HCT116 (cell line): ENCODE results near the gene KCNB1. TPM values are rescaled to one million over a fixed set of nuclear protein-coding genes. Genes with fewer than 3 reads are reported as not detected.

Experiments used
- ATAC-seq: fragments of 200-7000 bp; cut with Tn5 transposase; 2 replicates; pipeline ENCODE4 v1.9.1; 2020; ENCODE audit warnings: mild to moderate bottlenecking, moderate library complexity
- BruUV-seq: library from RNA; stranded (reverse); fragments of 400-500 nt; replicated peaks from 2 replicates; lab custom pipeline; 2021; lab: Mats Ljungman, UMichigan
- CTCF ChIA-PET: fragments of 300-600 bp; sonication (Branson Sonifier 250); formaldehyde crosslinking; loops from one replicate; lab custom pipeline; 2021; ENCODE audit warnings: antibody characterized with exemption; lab: Charles Lee
- POLR2A ChIA-PET: fragments of 300-600, 350-600 bp; sonication (Branson Sonifier 250); formaldehyde crosslinking; loops from one replicate; lab custom pipeline; 2021; ENCODE audit warnings: antibody characterized with exemption; lab: Charles Lee
- RAD21 ChIA-PET, 2 experiments: fragments of 300-600 bp; sonication (Branson Sonifier 250); formaldehyde crosslinking; loops; one replicate each; lab custom pipeline; 2023; ENCODE audit warnings: low total read pairs in 2 of 2; ENCODE audit not compliant: uncharacterized antibody in 2 of 2, unreplicated experiment in 2 of 2, low non-redundant PET in 1 of 2; lab: Charles Lee
- DNase-seq: peaks from one replicate; pipeline ENCODE4 v3.0.0-alpha.2; 2010; ENCODE audit warnings: low read depth, low spot score
- H2AFZ ChIP-seq: fragments of 200-600 bp; shearing (Covaris generic), sonication (generic); 2 replicates; pipeline ENCODE4 v1.6.1; 2017; ENCODE audit warnings: low read depth, mixed run types, mixed read lengths, antibody characterized with exemption, low read length; ENCODE audit not compliant: poor library complexity, severe bottlenecking
- H3K27ac ChIP-seq: 2 replicates; pipeline ENCODE4 v1.5.1; 2012; ENCODE audit warnings: low read depth, low read length
- H3K27me3 ChIP-seq: fragments of 200-600 bp; sonication (generic); 2 replicates; pipeline ENCODE4 v1.6.1; 2016; ENCODE audit warnings: mixed run types, low read length, mixed read lengths; ENCODE audit not compliant: insufficient read depth
- H3K36me3 ChIP-seq, 2 experiments: fragments of 200-500 bp in 1 of 2; fragments of 200-600 bp in 1 of 2; sonication (Bioruptor generic) in 1 of 2; sonication (generic) in 1 of 2; 2 replicates each; pipeline versions ENCODE4 v1.5.1 to v1.6.1; 2014 to 2016; ENCODE audit warnings: low read length in 2 of 2, inconsistent platforms in 1 of 2, mixed read lengths in 1 of 2, mixed run types in 1 of 2; ENCODE audit not compliant: insufficient read depth in 2 of 2, control insufficient read depth in 1 of 2
- H3K4me1 ChIP-seq, 2 experiments: fragments of 200-600 bp in 1 of 2; sonication (generic) in 1 of 2; 2 replicates each; pipeline versions ENCODE4 v1.5.1 to v1.6.1; 2012 to 2017; ENCODE audit warnings: low read length in 2 of 2, inconsistent platforms in 1 of 2, mild to moderate bottlenecking in 1 of 2, mixed read lengths in 1 of 2, mixed run types in 1 of 2, moderate library complexity in 1 of 2; ENCODE audit not compliant: insufficient read depth in 2 of 2, control insufficient read depth in 1 of 2
- H3K4me2 ChIP-seq: fragments of 200-600 bp; sonication (generic); 2 replicates; pipeline ENCODE4 v1.6.1; 2017; ENCODE audit warnings: mixed run types, low read length, mixed read lengths
- H3K4me3 ChIP-seq, 2 experiments: fragments of 200-600 bp in 1 of 2; sonication (generic) in 1 of 2; replicated peaks in 1 of 2; 2 replicates each; pipeline ENCODE4 v1.5.1; 2011 to 2016; ENCODE audit warnings: low read length in 2 of 2, control low read depth in 1 of 2, low read depth in 1 of 2, mild to moderate bottlenecking in 1 of 2, mixed read lengths in 1 of 2, mixed run types in 1 of 2
- H3K79me2 ChIP-seq: fragments of 200-600 bp; sonication (generic); 2 replicates; pipeline ENCODE4 v1.6.1; 2017; ENCODE audit warnings: mild to moderate bottlenecking, mixed run types, low read length, moderate library complexity, mixed read lengths; ENCODE audit not compliant: insufficient read depth
- H3K9ac ChIP-seq: fragments of 200-600 bp; sonication (generic); 2 replicates; pipeline ENCODE4 v1.6.1; 2016; ENCODE audit warnings: low read length, mixed read lengths
- H3K9me2 ChIP-seq: fragments of 200-600 bp; sonication (generic), shearing (Covaris generic); 2 replicates; pipeline ENCODE4 v1.6.1; 2017; ENCODE audit warnings: mixed run types, mild to moderate bottlenecking, moderate library complexity; ENCODE audit not compliant: insufficient read depth
- H3K9me3 ChIP-seq, 2 experiments: fragments of 200-500 bp in 1 of 2; fragments of 200-600 bp in 1 of 2; sonication (Bioruptor generic) in 1 of 2; sonication (generic) in 1 of 2; 2 replicates each; pipeline ENCODE4 v1.6.1; 2014 to 2017; ENCODE audit warnings: low read length in 2 of 2, mixed read lengths in 2 of 2, inconsistent platforms in 1 of 2, low read depth in 1 of 2, mild to moderate bottlenecking in 1 of 2, mixed run types in 1 of 2, moderate library complexity in 1 of 2; ENCODE audit not compliant: control insufficient read depth in 1 of 2, insufficient read depth in 1 of 2
- H4K20me1 ChIP-seq: fragments of 200-600 bp; sonication (generic), shearing (Covaris generic); 2 replicates; pipeline ENCODE4 v1.6.1; 2017; ENCODE audit warnings: mixed run types, mild to moderate bottlenecking, moderate library complexity; ENCODE audit not compliant: insufficient read depth
- EZH2phosphoT487 ChIP-seq: fragments of 200-600 bp; IDR thresholded peaks from 2 replicates; pipeline ENCODE4 v1.6.1; 2018; ENCODE audit warnings: antibody characterized with exemption, borderline replicate concordance
- FOSL1 ChIP-seq: IDR thresholded peaks from 2 replicates; pipeline ENCODE4 v1.6.1; 2012; ENCODE audit warnings: low read depth
- MAX ChIP-seq: IDR thresholded peaks from 2 replicates; pipeline ENCODE4 v1.6.1; 2012
- POLR2AphosphoS5 ChIP-seq: IDR thresholded peaks from 2 replicates; pipeline ENCODE4 v1.6.1; 2011; ENCODE audit warnings: mild to moderate bottlenecking, low read depth, low read length, moderate library complexity
- RAD21 ChIP-seq: IDR thresholded peaks from 2 replicates; pipeline ENCODE4 v1.6.1; 2012; ENCODE audit warnings: low read depth, mild to moderate bottlenecking
- SIN3A ChIP-seq: IDR thresholded peaks from 2 replicates; pipeline ENCODE4 v1.6.1; 2012; ENCODE audit warnings: low read depth
- SP1 ChIP-seq: IDR thresholded peaks from 2 replicates; pipeline ENCODE4 v1.6.1; 2012; ENCODE audit warnings: low read depth
- SRF ChIP-seq: IDR thresholded peaks from 2 replicates; pipeline ENCODE4 v1.6.1; 2012; ENCODE audit warnings: low read depth
- TCF7L2 ChIP-seq: IDR thresholded peaks from 2 replicates; pipeline ENCODE4 v1.7.0; 2011; ENCODE audit warnings: borderline replicate concordance, inconsistent platforms; ENCODE audit not compliant: insufficient read depth, insufficient read length; ENCODE audit errors: extremely low read depth
- YY1 ChIP-seq: IDR thresholded peaks from 2 replicates; pipeline ENCODE4 v1.6.1; 2011; ENCODE audit warnings: low read length, low read depth, moderate library complexity, mild to moderate bottlenecking; ENCODE audit not compliant: insufficient replicate concordance; ENCODE audit errors: extremely low read depth
- ZBTB33 ChIP-seq: IDR thresholded peaks from 2 replicates; pipeline ENCODE4 v1.6.1; 2011; ENCODE audit warnings: mild to moderate bottlenecking, low read length, moderate library complexity; ENCODE audit not compliant: insufficient replicate concordance; ENCODE audit errors: extremely low read depth
- ZFX ChIP-seq: fragments of 450-650 bp; IDR thresholded peaks from 2 replicates; pipeline ENCODE4 v1.6.1; 2017
- ZNF274 ChIP-seq: fragments of 200-500 bp; sonication (Bioruptor generic); IDR thresholded peaks from 2 replicates; pipeline ENCODE4 v1.6.1; 2014; ENCODE audit warnings: mild to moderate bottlenecking, low read depth, low read length, inconsistent platforms
- intact Hi-C: fragments of 100-400 bp; cut with micrococcal nuclease; formaldehyde crosslinking; loops from 2 replicates; pipeline ENCODE4 v1.10.0; 2022
- total RNA-seq: library from RNA; stranded (reverse); gene quantifications from one replicate; pipeline ENCODE4 v1.2.1, GENCODE V29; 2021; ENCODE audit not compliant: unreplicated experiment
- TF ChIP-seq, protein P1 (sequence below), 3 experiments: fragments of 200-600 bp in 1 of 3; sonication (generic) in 1 of 3; IDR thresholded peaks in 2 of 3; conservative IDR thresholded peaks in 1 of 3; 2 replicates each; pipeline ENCODE4 v1.5.1; 2012 to 2017; ENCODE audit warnings: low read depth in 2 of 3, low read length in 2 of 3, antibody characterized with exemption in 1 of 3, borderline replicate concordance in 1 of 3, control low read depth in 1 of 3, mild to moderate bottlenecking in 1 of 3, mixed read lengths in 1 of 3, mixed run types in 1 of 3, moderate library complexity in 1 of 3; ENCODE audit not compliant: insufficient read depth in 1 of 3
- TF ChIP-seq, protein P2 (sequence below): IDR thresholded peaks from 2 replicates; pipeline ENCODE4 v1.6.1; 2012

The KCNB1 gene
- total RNA-seq, 1 experiment from 2014 or later = 0.79 TPM

DNA sequence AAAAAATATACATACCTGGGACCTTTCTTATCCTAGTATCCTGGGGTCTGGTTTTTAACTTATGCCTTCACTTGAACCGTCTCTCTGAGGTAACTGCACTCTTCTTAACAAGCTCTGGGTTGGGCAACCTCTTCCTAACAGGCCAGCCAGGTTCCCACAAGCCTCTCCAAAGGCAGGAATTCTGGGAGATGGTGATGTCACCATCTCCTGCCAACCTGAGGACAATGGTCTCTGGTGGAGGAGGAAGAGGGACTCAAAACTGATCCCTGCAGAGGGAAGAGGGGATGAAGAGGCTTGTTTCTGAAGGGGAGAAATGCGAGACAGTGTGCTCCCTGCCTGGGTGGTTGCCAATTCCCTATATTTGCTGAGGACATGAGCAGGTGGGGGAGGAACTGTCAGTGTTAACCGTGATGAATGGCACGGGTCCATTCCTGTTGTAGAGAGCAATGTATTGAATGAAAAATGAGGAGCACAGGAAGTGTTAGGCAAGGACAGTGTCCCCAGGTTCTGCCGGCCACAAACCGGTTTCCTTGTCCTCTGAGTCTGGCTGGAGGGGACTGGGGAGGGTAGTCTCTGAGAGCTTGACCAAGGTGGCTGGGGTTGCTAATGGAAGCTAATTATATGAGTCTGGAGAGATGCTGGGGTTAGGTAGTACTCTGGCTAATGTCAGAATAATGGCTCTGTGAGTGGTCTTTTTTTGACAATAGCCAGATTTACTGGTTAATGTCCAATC, 95.5 kb downstream of the KCNB1 start:
- H3K4me2 ChIP-seq = no peak overlapping the region
- H3K9me2 ChIP-seq = no peaks in the 10 kb centered on the region
- DNase-seq (no peak), ATAC-seq (no peak)
- no peak overlapping the region for H3K4me3 ChIP-seq
- no peak overlapping the region for H3K9ac ChIP-seq
- POLR2A ChIA-PET = no interaction called here
- no TSS peak for BruUV-seq
- RAD21 ChIA-PET = no interaction called here
- H3K27me3 ChIP-seq = no peaks in the 10 kb centered on the region
- H2AFZ ChIP-seq = no peak overlapping the region
- no peaks in the 10 kb centered on the region for H3K79me2 ChIP-seq
- no peaks in the 10 kb centered on the region for H3K36me3 ChIP-seq
- no peak overlapping the region for H3K27ac ChIP-seq
- H3K4me1 ChIP-seq = peaks cover 5 to 8% of the 10 kb centered on the region in 2 experiments; a peak in 3 of 4 replicates
- intact Hi-C loops = no loop called here
- no peaks in the 10 kb centered on the region for H3K9me3 ChIP-seq
- TF ChIP-seq MAX = no peak
- TF ChIP-seq, protein P1, sequence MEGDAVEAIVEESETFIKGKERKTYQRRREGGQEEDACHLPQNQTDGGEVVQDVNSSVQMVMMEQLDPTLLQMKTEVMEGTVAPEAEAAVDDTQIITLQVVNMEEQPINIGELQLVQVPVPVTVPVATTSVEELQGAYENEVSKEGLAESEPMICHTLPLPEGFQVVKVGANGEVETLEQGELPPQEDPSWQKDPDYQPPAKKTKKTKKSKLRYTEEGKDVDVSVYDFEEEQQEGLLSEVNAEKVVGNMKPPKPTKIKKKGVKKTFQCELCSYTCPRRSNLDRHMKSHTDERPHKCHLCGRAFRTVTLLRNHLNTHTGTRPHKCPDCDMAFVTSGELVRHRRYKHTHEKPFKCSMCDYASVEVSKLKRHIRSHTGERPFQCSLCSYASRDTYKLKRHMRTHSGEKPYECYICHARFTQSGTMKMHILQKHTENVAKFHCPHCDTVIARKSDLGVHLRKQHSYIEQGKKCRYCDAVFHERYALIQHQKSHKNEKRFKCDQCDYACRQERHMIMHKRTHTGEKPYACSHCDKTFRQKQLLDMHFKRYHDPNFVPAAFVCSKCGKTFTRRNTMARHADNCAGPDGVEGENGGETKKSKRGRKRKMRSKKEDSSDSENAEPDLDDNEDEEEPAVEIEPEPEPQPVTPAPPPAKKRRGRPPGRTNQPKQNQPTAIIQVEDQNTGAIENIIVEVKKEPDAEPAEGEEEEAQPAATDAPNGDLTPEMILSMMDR (IDR thresholded peaks at IDR 0.05 in 2 of 3, conservative IDR thresholded peaks at IDR 0.05 in 1 of 3; ENCODE audit: borderline replicate concordance in 1 of 3, insufficient read depth in 1 of 3, low read depth in 2 of 3, low read length in 2 of 3) = no peak
- TF ChIP-seq POLR2AphosphoS5 = no peak
- TF ChIP-seq ZBTB33 = no peak
- TF ChIP-seq TCF7L2 = no peak
- no peak for TF ChIP-seq YY1
- no peak for TF ChIP-seq RAD21
- no peak for TF ChIP-seq SIN3A
- TF ChIP-seq, protein P2, sequence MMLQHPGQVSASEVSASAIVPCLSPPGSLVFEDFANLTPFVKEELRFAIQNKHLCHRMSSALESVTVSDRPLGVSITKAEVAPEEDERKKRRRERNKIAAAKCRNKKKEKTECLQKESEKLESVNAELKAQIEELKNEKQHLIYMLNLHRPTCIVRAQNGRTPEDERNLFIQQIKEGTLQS = no peak
- no peak for TF ChIP-seq FOSL1
- TF ChIP-seq SRF = no peak
- no peak for TF ChIP-seq SP1
- TF ChIP-seq ZFX = no peak
- TF ChIP-seq ZNF274 = no peak
- no peak for TF ChIP-seq EZH2phosphoT487
- CTCF ChIA-PET = no interaction called here
- no peaks in the 10 kb centered on the region for H4K20me1 ChIP-seq
